Osteocyte (in vitro differentiated cells): ENCODE results near the gene HEBP2. TPM values are rescaled to one million over a fixed set of nuclear protein-coding genes. Genes with fewer than 3 reads are reported as not detected.
A peak's percentile ranks its signal among the peaks of the same experiment; 100 is the strongest.

Experiments
- DNase-seq: peaks from one replicate; pipeline ENCODE4 v3.0.0; 2021; ENCODE audit warnings: mixed read lengths; ENCODE audit not compliant: unreplicated experiment; ENCODE audit errors: extremely low spot score
- H3K27ac Mint-ChIP-seq: one replicate; pipeline ENCODE4 v1.8.0; 2021; ENCODE audit warnings: mild to moderate bottlenecking, mixed read lengths; ENCODE audit not compliant: unreplicated experiment
- H3K27me3 Mint-ChIP-seq: one replicate; pipeline ENCODE4 v1.8.0; 2021; ENCODE audit warnings: mixed read lengths; ENCODE audit not compliant: unreplicated experiment
- H3K36me3 Mint-ChIP-seq: one replicate; pipeline ENCODE4 v1.8.0; 2021; ENCODE audit warnings: mixed read lengths; ENCODE audit not compliant: unreplicated experiment
- H3K4me1 Mint-ChIP-seq: one replicate; pipeline ENCODE4 v1.8.0; 2021; ENCODE audit warnings: mixed read lengths; ENCODE audit not compliant: unreplicated experiment
- H3K4me3 Mint-ChIP-seq: one replicate; pipeline ENCODE4 v1.8.0; 2021; ENCODE audit warnings: mild to moderate bottlenecking, moderate library complexity, mixed read lengths; ENCODE audit not compliant: unreplicated experiment
- H3K9me3 Mint-ChIP-seq: one replicate; pipeline ENCODE4 v1.8.0; 2021; ENCODE audit warnings: mixed read lengths; ENCODE audit not compliant: unreplicated experiment
- CTCF ChIP-seq: fragments of 200-600 bp; sonication (generic); IDR thresholded peaks from 2 replicates; pipeline ENCODE4 v1.5.0; 2021; ENCODE audit warnings: antibody characterized with exemption, mild to moderate bottlenecking, moderate library complexity
- microRNA-seq: library from miRNA; unstranded; fragments of <30 nt; microRNA quantifications from one replicate; pipeline ENCODE4 v1.1.0, GENCODE V29; 2020; ENCODE audit not compliant: unreplicated experiment
- total RNA-seq: library from RNA; stranded (reverse); gene quantifications from 2 replicates; pipeline ENCODE4 v1.2.1, GENCODE V29; 2021

Gene HEBP2
- total RNA-seq, 1 donor from 2014 or later: 36.8 TPM

GRCh38 chr6:138465007-138465645, 61.1 kb downstream of the HEBP2 start:
- Mint-ChIP-seq H3K4me3 (no peak overlapping the region), H3K9me3 (no peaks in the 10 kb centered on the region), H3K4me1 (peaks cover 12% of the 10 kb centered on the region), H3K27ac (peak overlapping the region; percentile 58), H3K27me3 (no peaks in the 10 kb centered on the region), H3K36me3 (peaks cover 18% of the 10 kb centered on the region)
- TF ChIP-seq CTCF: no peak
- DNase-seq: no peak

- Mint-ChIP-seq H3K27me3 (no peaks in the 10 kb centered on the region), H3K27ac (no peak overlapping the region), H3K4me1 (peaks cover 12% of the 10 kb centered on the region), H3K36me3 (peaks cover 10% of the 10 kb centered on the region), H3K9me3 (no peaks in the 10 kb centered on the region), H3K4me3 (no peak overlapping the region)
- no peak for DNase-seq
- no peak for TF ChIP-seq CTCF
Observed at GRCh38 chr6:138467901-138468300, 63.9 kb downstream of the HEBP2 start.

GRCh38 chr6:138468320-138469015, 64.4 kb downstream of the HEBP2 start:
- TF ChIP-seq CTCF: no peak
- Mint-ChIP-seq H3K27ac (no peak overlapping the region), H3K36me3 (peaks cover 7% of the 10 kb centered on the region), H3K4me3 (no peak overlapping the region), H3K9me3 (no peaks in the 10 kb centered on the region), H3K27me3 (no peaks in the 10 kb centered on the region), H3K4me1 (peaks cover 12% of the 10 kb centered on the region)
- no peak for DNase-seq

Small RNA genes lying within 50 kb of the gene (microRNA-seq; reads per million reads assigned to microRNA genes)
- 2.2 reads per million for gene MIR3145

Other genes starting within 250 kb of the HEBP2 start
- gene ARFGEF3, start 242.3 kb upstream of the HEBP2 start, total RNA-seq: 0.05 and 0.08 TPM in 2 replicates
- not detected in 2 replicates for gene PBOV1, start 185.7 kb upstream of the HEBP2 start, total RNA-seq
- not detected in 2 replicates for gene SMIM28, start 26.3 kb upstream of the HEBP2 start, total RNA-seq
- 19.0 and 21.2 TPM in 2 replicates for gene NHSL1, start 95.3 kb downstream of the HEBP2 start, total RNA-seq